ENCODE results near the gene CIDEA. TPM values are rescaled to one million over a fixed set of nuclear protein-coding genes. Genes with fewer than 3 reads are reported as not detected.
A peak's percentile ranks its signal among the peaks of the same experiment; 100 is the strongest.

Gene CIDEA
- total RNA-seq, 1 donor from 2014 or later, result not detected

DNA sequence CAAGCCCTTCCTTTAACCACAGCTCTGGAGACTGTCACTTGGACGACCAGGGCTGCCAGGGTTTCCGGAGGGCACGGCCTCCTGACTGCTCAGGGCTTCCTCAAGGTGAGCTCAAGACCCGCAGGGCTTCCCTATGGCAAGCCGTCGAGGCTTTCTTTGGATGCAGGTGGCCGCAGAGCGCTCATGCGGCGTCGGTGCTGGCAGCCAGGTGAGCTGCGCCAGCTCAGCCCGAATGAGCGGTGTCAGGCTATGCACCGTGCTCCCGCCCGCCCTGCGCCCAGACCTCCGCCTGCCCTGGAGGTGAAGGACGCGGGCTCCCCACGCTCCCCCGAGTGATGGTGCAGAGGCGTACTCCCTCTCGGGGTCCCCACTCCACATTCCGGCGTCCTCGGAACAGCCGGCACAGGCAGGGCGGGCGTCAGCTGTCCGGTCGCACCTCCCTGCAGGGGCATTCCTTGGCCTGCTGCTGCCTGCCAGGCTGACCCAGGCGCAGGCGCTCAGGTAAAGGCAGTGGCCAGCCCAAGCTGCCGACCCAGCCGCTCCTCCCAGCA is 33.0 kb downstream of the CIDEA start:
- Histone ChIP-seq H3K27ac (peak overlapping the region; percentile 85 to 86), H3K9me3 (no peaks in the 10 kb centered on the region), H3K4me3 (peak overlapping the region; percentile 41 to 65), H3K27me3 (no peaks in the 10 kb centered on the region), H3K4me1 (peaks cover 5 to 7% of the 10 kb centered on the region in 2 donors), H3K36me3 (no peaks in the 10 kb centered on the region)
- TF ChIP-seq, protein P1, sequence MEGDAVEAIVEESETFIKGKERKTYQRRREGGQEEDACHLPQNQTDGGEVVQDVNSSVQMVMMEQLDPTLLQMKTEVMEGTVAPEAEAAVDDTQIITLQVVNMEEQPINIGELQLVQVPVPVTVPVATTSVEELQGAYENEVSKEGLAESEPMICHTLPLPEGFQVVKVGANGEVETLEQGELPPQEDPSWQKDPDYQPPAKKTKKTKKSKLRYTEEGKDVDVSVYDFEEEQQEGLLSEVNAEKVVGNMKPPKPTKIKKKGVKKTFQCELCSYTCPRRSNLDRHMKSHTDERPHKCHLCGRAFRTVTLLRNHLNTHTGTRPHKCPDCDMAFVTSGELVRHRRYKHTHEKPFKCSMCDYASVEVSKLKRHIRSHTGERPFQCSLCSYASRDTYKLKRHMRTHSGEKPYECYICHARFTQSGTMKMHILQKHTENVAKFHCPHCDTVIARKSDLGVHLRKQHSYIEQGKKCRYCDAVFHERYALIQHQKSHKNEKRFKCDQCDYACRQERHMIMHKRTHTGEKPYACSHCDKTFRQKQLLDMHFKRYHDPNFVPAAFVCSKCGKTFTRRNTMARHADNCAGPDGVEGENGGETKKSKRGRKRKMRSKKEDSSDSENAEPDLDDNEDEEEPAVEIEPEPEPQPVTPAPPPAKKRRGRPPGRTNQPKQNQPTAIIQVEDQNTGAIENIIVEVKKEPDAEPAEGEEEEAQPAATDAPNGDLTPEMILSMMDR (IDR thresholded peaks at IDR 0.05), result no peak
- no peak for DNase-seq (ENCODE audit: low spot score in 2 of 2)
- intact Hi-C loops (cut with DNase I), result loop anchor here (1.0 to 10.0 kb wide), 3 partner anchors 8 to 1218 kb away; partner anchors contain the start of gene SEH1L

DNA sequence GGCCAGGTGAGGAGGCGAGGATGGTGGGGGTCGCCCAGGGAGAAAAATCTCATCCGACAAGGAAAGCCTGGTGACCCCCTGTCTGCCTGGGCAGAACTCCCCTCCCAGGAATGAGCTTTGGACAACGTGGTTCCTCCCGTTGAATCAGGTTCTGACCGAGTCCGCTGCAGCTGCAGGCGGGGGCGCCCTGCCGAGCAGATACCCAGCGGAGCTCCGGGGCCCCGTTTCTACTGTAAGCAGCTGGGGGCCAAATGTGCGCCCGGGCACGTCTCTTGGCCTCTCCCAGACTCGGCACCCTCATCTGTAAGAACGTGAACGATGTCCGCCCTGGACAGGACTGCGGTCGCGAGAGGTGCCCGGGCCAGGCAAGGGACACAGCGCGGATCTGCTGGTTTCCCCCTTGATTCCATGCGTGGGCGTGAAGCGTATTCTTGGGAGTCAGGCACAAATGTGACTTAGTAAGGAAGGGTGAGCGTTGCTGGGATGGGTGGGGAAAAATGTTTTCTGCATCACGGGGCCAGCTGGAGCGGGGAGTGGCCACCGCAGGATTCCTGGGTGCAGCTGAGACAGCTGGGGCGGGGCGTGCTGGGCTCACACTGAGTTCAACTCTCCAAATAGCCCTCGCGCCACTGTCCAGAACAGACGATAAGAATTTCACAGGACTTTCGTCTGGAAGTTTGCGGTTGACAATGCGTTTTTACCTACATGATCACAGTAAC is 33.7 kb downstream of the CIDEA start:
- intact Hi-C loops (cut with DNase I), result loop anchor here (1.0 to 10.0 kb wide), 5 partner anchors 9 to 1217 kb away; partner anchors contain the start of genes SEH1L and TUBB6
- no peaks in the 10 kb centered on the region for H3K36me3 ChIP-seq
- H3K27ac ChIP-seq, result peak overlapping the region; percentile 85 to 86
- H3K4me3 ChIP-seq, result peak overlapping the region; percentile 41 to 65
- TF ChIP-seq, protein P1 (IDR thresholded peaks at IDR 0.05), result no peak
- no peaks in the 10 kb centered on the region for H3K27me3 ChIP-seq
- DNase-seq (ENCODE audit: low spot score in 2 of 2), result peak; percentile 41 to 94
- no peaks in the 10 kb centered on the region for H3K9me3 ChIP-seq
- peaks cover 5 to 7% of the 10 kb centered on the region in 2 donors for H3K4me1 ChIP-seq

DNA sequence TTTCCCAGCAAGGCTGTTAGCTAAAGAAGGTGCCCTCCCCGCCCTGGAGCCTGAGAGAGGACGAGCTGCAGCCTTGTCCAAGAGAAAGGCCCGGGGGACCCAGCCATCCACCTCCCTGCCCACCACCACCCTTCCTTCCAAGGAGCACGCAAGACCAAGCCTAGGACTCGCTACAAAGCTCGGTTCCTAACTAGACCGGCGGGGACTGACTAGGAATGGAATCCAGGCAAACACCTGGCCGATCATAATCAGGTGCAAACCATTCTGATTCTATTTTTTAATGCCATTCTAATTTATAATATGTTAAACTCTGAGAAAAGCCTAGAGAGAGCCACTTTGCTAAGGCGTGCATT is 34.2 kb downstream of the CIDEA start:
- TF ChIP-seq, protein P1 (IDR thresholded peaks at IDR 0.05), result no peak
- Histone ChIP-seq H3K9me3 (no peaks in the 10 kb centered on the region), H3K36me3 (no peaks in the 10 kb centered on the region), H3K4me1 (peaks cover 5 to 7% of the 10 kb centered on the region in 2 donors), H3K4me3 (peak overlapping the region; percentile 41 to 65), H3K27me3 (no peaks in the 10 kb centered on the region), H3K27ac (peak overlapping the region; percentile 85 to 86)
- no peak for DNase-seq (ENCODE audit: low spot score in 2 of 2)
- intact Hi-C loops (cut with DNase I), result loop anchor here (1.0 to 10.0 kb wide), 4 partner anchors 16 to 1216 kb away; partner anchors contain the start of genes SEH1L and TUBB6

DNA sequence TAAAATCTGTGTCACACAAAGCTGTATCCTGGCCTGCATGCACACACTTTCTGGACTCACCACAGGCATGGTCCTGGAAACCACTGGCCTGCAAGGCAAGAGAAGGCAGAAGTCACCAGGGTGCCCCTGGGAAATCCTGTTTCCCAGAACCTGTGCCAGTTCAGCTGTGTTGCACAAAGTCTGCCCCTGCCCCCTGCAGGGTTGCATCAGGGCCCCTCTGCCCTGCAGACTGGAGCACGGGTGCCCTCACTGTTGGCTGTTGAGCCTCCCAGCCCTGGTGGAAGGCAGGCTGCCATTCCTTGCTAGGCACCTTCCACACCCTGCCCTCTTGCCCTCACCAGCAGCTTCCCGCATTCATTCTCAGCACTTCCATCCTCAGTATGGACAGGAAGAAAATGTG is 35.9 kb downstream of the CIDEA start:
- no peak overlapping the region for H3K4me3 ChIP-seq
- H3K36me3 ChIP-seq, result no peaks in the 10 kb centered on the region
- no peak overlapping the region for H3K27ac ChIP-seq
- H3K27me3 ChIP-seq, result no peaks in the 10 kb centered on the region
- H3K4me1 ChIP-seq, result peaks cover 5 to 7% of the 10 kb centered on the region in 2 donors
- H3K9me3 ChIP-seq, result no peaks in the 10 kb centered on the region
- DNase-seq (ENCODE audit: low spot score in 2 of 2), result no peak
- TF ChIP-seq, protein P1 (IDR thresholded peaks at IDR 0.05), result no peak
- intact Hi-C loops (cut with DNase I), result no loop called here

DNA sequence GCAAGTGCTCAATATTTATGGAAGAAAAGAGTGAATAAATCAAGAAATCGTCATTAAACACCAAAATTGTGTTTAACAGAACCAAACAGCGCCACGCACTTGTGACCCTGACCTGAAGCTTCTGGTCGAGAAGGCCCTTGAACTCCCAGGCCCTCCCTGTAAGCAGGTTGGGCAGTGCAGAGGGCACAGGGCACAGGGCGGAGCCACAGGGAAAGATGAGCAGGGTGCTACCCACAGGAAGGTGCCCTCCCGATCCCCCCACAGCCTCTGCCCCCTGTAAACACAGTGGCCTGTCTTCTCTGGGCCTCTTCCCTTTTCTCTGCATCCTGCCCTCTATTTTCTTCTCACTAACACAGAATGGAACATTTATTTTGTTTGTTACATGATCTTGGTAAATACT is 37.0 kb downstream of the CIDEA start:
- TF ChIP-seq, protein P1 (IDR thresholded peaks at IDR 0.05), result no peak
- Histone ChIP-seq H3K4me1 (peaks cover 5 to 7% of the 10 kb centered on the region in 2 donors), H3K9me3 (no peaks in the 10 kb centered on the region), H3K27ac (no peak overlapping the region), H3K27me3 (no peaks in the 10 kb centered on the region), H3K4me3 (no peak overlapping the region), H3K36me3 (no peaks in the 10 kb centered on the region)
- intact Hi-C loops (cut with DNase I), result no loop called here
- DNase-seq (ENCODE audit: low spot score in 2 of 2), result no peak
